Measurements from ENCODE around the gene NFKBIZ.

- no peak for TF ChIP-seq POLR2AphosphoS5 (IDR thresholded peaks at IDR 0.05; ENCODE audit: borderline replicate concordance, low read depth, low read length)
- TF ChIP-seq EZH2 (IDR thresholded peaks at IDR 0.05) = no peak
Measured at GRCh38 chr3:101829437-101829830, 19.9 kb upstream of the NFKBIZ start.
